Measurements from ENCODE around the gene ADPRHL1.

ADPRHL1 gene

DNA sequence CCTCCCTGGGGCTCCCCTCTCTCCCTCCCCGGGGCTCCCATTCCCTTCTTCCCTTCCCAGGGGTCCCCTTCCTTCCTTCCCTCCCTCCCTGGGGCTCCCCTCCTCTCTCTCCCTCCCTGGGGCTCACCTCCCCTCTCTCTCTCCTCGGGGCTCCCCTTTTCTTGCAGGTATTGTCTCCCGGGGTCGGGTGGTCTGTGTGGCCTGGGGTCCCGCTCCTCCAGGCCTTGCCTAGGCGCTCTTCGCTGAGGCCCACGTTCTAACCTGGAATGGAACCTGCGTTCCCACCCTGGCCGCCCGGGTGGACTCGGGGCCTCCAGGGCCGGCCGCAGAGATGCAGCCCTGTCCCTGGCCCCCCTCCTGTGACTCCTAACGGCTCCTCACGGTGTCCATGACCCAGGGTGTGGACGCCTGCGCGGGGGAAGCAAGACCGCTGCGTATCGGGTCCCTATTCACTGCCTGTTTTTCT lies 38.2 kb upstream of the ADPRHL1 start:
- Histone ChIP-seq H3K36me3 (ENCODE audit: insufficient read depth, low read length) (no peaks in the 10 kb centered on the region), H3K9ac (ENCODE audit: low read depth, low read length, poor library complexity, severe bottlenecking) (peak overlapping the region; percentile 94), H2AFZ (ENCODE audit: low read length) (peak overlapping the region; percentile 60), H3K4me3 (ENCODE audit: low read length, poor library complexity, severe bottlenecking) (peak overlapping the region; percentile 93), H3K27me3 (ENCODE audit: insufficient read depth, low read length, poor library complexity, severe bottlenecking) (no peaks in the 10 kb centered on the region), H3K4me2 (ENCODE audit: low read depth, low read length, poor library complexity, severe bottlenecking) (peak overlapping the region; percentile 81), H3K79me2 (ENCODE audit: insufficient read depth, low read length) (peaks cover 89% of the 10 kb centered on the region), H3F3A (ENCODE audit: low read depth) (no peaks in the 10 kb centered on the region), H3K9me3 (ENCODE audit: insufficient read depth, low read depth, low read length) (no peaks in the 10 kb centered on the region), H4K20me1 (ENCODE audit: insufficient read depth, low read length, poor library complexity, severe bottlenecking) (peaks cover 31% of the 10 kb centered on the region), H3K9me2 (replicated peaks; ENCODE audit: low read depth, low read length) (no peaks in the 10 kb centered on the region), H3K4me1 (ENCODE audit: insufficient read depth, low read length, poor library complexity, severe bottlenecking) (peaks cover 75% of the 10 kb centered on the region)
- TF ChIP-seq, protein P1, sequence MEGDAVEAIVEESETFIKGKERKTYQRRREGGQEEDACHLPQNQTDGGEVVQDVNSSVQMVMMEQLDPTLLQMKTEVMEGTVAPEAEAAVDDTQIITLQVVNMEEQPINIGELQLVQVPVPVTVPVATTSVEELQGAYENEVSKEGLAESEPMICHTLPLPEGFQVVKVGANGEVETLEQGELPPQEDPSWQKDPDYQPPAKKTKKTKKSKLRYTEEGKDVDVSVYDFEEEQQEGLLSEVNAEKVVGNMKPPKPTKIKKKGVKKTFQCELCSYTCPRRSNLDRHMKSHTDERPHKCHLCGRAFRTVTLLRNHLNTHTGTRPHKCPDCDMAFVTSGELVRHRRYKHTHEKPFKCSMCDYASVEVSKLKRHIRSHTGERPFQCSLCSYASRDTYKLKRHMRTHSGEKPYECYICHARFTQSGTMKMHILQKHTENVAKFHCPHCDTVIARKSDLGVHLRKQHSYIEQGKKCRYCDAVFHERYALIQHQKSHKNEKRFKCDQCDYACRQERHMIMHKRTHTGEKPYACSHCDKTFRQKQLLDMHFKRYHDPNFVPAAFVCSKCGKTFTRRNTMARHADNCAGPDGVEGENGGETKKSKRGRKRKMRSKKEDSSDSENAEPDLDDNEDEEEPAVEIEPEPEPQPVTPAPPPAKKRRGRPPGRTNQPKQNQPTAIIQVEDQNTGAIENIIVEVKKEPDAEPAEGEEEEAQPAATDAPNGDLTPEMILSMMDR (conservative IDR thresholded peaks at IDR 0.05; ENCODE audit: low read length) = no peak
- TF ChIP-seq EZH2phosphoT487 (IDR thresholded peaks at IDR 0.05; ENCODE audit: borderline replicate concordance) = no peak

DNA sequence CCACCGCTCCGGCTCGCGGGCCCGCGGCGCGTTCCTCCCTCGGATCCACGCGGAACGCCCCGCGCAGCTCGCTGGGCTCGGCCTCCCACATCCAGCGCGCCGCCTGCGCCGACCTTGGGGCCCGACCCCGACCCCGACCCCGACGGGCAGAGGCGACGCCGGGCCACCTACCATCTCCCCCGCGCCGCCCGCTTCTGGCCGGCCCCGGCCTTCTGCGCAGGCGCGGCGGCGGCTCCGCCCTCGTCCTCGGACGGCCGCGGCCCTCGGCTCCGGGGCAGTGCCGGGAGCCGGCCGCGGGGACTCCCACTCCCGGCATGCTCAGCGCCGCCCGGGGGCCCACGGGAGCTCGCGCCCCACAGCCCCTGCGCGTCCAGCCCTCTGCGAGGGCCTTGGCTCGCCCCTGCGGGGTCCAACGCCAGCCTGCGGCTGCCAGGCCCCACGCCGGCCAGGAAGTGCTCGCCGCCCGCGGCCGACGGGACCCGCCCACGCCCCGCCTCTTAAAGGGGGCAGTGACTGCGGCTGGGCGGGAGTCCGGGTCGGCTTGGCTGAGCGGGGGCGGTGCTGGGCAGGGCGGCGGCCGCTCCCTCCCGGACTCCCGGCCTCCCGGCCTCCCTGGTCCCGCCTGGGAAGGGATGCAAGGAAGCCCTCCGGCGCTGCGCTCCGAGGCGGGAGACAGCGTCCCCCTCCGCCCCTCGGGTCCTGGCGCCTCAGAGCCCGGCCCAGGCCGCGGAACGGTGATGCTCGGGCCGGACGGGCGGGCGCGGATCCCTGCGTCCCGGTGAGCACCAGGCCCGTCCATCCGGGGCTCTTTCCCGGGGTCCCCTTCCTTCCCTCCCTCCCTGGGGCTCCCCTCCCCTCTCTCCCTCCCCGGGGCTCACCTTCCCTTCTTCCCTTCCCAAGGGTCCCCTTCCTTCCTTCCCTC lies 37.5 kb upstream of the ADPRHL1 start, which contains the start of gene DCUN1D2:
Gene DCUN1D2, minus strand, starts transcription at position 216 of the 922 bp plus-strand sequence. Its CDS starts 42 bp downstream, at position 174.
- H3K9me2 ChIP-seq (replicated peaks; ENCODE audit: low read depth, low read length) = no peaks in the 10 kb centered on the region
- H3K36me3 ChIP-seq (ENCODE audit: insufficient read depth, low read length) = no peaks in the 10 kb centered on the region
- H3F3A ChIP-seq (ENCODE audit: low read depth) = no peaks in the 10 kb centered on the region
- TF ChIP-seq, protein P1 (conservative IDR thresholded peaks at IDR 0.05; ENCODE audit: low read length) = no peak
- no peak for TF ChIP-seq EZH2phosphoT487 (IDR thresholded peaks at IDR 0.05; ENCODE audit: borderline replicate concordance)
- no peaks in the 10 kb centered on the region for H3K9me3 ChIP-seq (ENCODE audit: insufficient read depth, low read depth, low read length)
- H3K4me2 ChIP-seq (ENCODE audit: low read depth, low read length, poor library complexity, severe bottlenecking) = peak within 1 kb of the TSS; percentile 93
- H3K79me2 ChIP-seq (ENCODE audit: insufficient read depth, low read length) = peaks cover 93% of the 10 kb centered on the region
- H3K4me3 ChIP-seq (ENCODE audit: low read length, poor library complexity, severe bottlenecking) = peak within 1 kb of the TSS; percentile 93
- H3K9ac ChIP-seq (ENCODE audit: low read depth, low read length, poor library complexity, severe bottlenecking) = peak within 1 kb of the TSS; percentile 94
- H3K27me3 ChIP-seq (ENCODE audit: insufficient read depth, low read length, poor library complexity, severe bottlenecking) = no peaks in the 10 kb centered on the region
- H3K4me1 ChIP-seq (ENCODE audit: insufficient read depth, low read length, poor library complexity, severe bottlenecking) = peaks cover 76% of the 10 kb centered on the region
- peak within 1 kb of the TSS; percentile 86 for H2AFZ ChIP-seq (ENCODE audit: low read length)
- peaks cover 31% of the 10 kb centered on the region for H4K20me1 ChIP-seq (ENCODE audit: insufficient read depth, low read length, poor library complexity, severe bottlenecking)

DNA sequence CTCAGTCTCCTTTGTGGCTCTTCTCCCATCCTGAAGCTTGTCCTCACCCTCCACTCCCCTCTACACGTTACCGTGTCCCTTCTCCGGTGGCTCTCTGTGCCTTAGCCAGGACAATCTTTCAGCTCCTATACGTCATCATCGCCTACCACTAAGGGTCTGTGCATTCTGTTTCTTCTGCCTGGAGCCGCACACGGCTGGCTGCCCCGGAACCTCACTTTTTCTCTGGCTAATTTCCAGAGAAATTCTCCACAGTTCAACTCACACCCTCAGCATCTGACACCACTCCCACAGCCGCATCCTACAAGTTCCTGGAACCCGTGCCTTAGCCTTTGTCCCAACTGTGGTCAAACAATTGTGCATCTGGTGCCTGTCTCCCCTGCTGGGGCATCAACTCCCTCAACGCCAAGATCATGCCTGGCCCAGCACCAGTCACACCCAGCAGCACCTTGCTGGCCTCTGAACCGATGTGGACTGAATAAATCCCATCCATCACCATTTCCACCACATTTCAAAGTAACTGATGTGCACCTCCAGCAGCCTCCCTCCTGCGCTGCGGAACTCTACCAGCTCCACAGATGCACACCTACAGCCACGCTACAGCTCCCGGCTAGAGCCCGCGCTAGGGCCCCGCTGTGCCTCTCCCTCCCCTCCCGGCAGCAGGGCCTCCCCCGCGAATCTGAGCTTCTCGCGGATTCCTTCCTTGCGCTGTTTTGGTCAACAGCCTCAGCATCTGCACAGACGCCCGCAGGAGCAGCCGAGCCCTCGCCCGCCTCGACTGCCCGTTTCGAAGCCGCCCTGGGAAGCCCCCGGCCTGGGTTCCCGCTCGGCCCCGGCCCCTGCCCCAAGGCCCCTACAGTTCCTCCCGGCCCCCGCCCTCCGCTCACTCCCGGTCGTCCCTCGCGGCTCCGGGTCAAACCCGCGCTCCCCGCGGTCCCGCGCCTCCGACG lies 36.5 kb upstream of the ADPRHL1 start:
- peak overlapping the region; percentile 93 for H3K4me2 ChIP-seq (ENCODE audit: low read depth, low read length, poor library complexity, severe bottlenecking)
- peak overlapping the region; percentile 93 for H3K4me3 ChIP-seq (ENCODE audit: low read length, poor library complexity, severe bottlenecking)
- H3F3A ChIP-seq (ENCODE audit: low read depth) = no peaks in the 10 kb centered on the region
- H3K9me3 ChIP-seq (ENCODE audit: insufficient read depth, low read depth, low read length) = no peaks in the 10 kb centered on the region
- peak overlapping the region; percentile 74 for H3K9ac ChIP-seq (ENCODE audit: low read depth, low read length, poor library complexity, severe bottlenecking)
- peaks cover 67% of the 10 kb centered on the region for H3K4me1 ChIP-seq (ENCODE audit: insufficient read depth, low read length, poor library complexity, severe bottlenecking)
- H4K20me1 ChIP-seq (ENCODE audit: insufficient read depth, low read length, poor library complexity, severe bottlenecking) = peaks cover 31% of the 10 kb centered on the region
- H3K9me2 ChIP-seq (replicated peaks; ENCODE audit: low read depth, low read length) = no peaks in the 10 kb centered on the region
- H3K79me2 ChIP-seq (ENCODE audit: insufficient read depth, low read length) = peaks cover 91% of the 10 kb centered on the region
- H3K27me3 ChIP-seq (ENCODE audit: insufficient read depth, low read length, poor library complexity, severe bottlenecking) = no peaks in the 10 kb centered on the region
- H2AFZ ChIP-seq (ENCODE audit: low read length) = peak overlapping the region; percentile 86
- no peaks in the 10 kb centered on the region for H3K36me3 ChIP-seq (ENCODE audit: insufficient read depth, low read length)
- TF ChIP-seq EZH2phosphoT487 (IDR thresholded peaks at IDR 0.05; ENCODE audit: borderline replicate concordance) = no peak
- TF ChIP-seq, protein P1 (conservative IDR thresholded peaks at IDR 0.05; ENCODE audit: low read length) = no peak

All from Loucy (cell line).